Eye (tissue), 1 donor: ENCODE measurements around the gene TMEM141.

Experiments used
- DNase-seq: peaks from one replicate; pipeline ENCODE4 v3.0.0-alpha.2; 2015

The TMEM141 gene

GRCh38 chr9:136790640-136791515 is at the start of gene TMEM141:
Gene TMEM141 (plus strand): TSS chr9:136791344. CDS start chr9:136791371, 27 bp downstream.
- peak; percentile 100 for DNase-seq

GRCh38 chr9:136741883-136742571 is 49.1 kb upstream of the TMEM141 start:
- DNase-seq, result no peak

- peak; percentile 45 for DNase-seq
Measured at GRCh38 chr9:136742591-136743391, 48.4 kb upstream of the TMEM141 start, which contains the start of gene LCN10. Gene LCN10 (minus strand): TSS chr9:136742940. CDS start chr9:136742903, 37 bp downstream.

- DNase-seq, result no peak
Measured at GRCh38 chr9:136743639-136744211, 47.4 kb upstream of the TMEM141 start.

- DNase-seq, result no peak
Measured at GRCh38 chr9:136744773-136745172, 46.4 kb upstream of the TMEM141 start.

- DNase-seq, result no peak
Measured at GRCh38 chr9:136745389-136746154, 45.6 kb upstream of the TMEM141 start.

GRCh38 chr9:136746155-136746490 is 45.0 kb upstream of the TMEM141 start:
- no peak for DNase-seq

GRCh38 chr9:136746621-136747020 is 44.5 kb upstream of the TMEM141 start:
- DNase-seq, result no peak

GRCh38 chr9:136747161-136748060 is 43.7 kb upstream of the TMEM141 start:
- no peak for DNase-seq

GRCh38 chr9:136748201-136748600 is 42.9 kb upstream of the TMEM141 start, which contains the start of gene LCN6:
Gene LCN6 (minus strand): TSS chr9:136748525. CDS start chr9:136748483, 42 bp downstream.
- no peak for DNase-seq

GRCh38 chr9:136748666-136749611 is 42.2 kb upstream of the TMEM141 start:
- no peak for DNase-seq

GRCh38 chr9:136750526-136750925 is 40.6 kb upstream of the TMEM141 start:
- DNase-seq, result no peak

GRCh38 chr9:136751244-136751643 is 39.9 kb upstream of the TMEM141 start:
- no peak for DNase-seq

- no peak for DNase-seq
Measured at GRCh38 chr9:136751814-136752213, 39.3 kb upstream of the TMEM141 start.

GRCh38 chr9:136753371-136754058 is 37.6 kb upstream of the TMEM141 start:
- DNase-seq, result no peak

- no peak for DNase-seq
Measured at GRCh38 chr9:136754059-136754572, 37.0 kb upstream of the TMEM141 start.

GRCh38 chr9:136754626-136755301 is 36.4 kb upstream of the TMEM141 start:
- no peak for DNase-seq
